UCSD-AML1 (cell line): ENCODE data around the gene GLYATL1.
"Not testable (repeated sequence)": the region's sequence is repeated elsewhere in the genome, so short reads cannot be mapped to it uniquely, and the experiment has no call there.

Experiments used
- DNase-seq: peaks from one replicate; lab custom pipeline; 2025; ENCODE audit not compliant: unreplicated experiment; lab: John Stamatoyannopoulos, UW

The GLYATL1 gene

DNA sequence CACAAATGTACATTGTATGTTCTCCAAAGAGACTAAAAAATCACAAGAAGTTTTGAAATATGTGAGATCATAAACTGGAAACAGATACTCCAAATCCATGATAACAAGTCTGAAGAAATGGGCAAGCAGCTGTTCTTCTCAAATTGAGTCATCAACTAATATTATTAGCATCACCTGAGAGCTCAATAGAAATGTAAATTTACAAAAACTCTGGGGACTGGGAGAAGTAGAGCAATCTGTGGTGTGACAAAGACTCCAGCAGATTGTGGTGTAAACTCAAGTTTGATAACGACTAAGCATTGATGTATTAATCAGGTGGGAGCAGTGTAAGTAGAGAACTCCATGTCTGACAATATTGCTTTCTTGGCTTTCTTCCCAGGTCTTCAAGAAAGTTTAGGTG, 53.2 kb downstream of the GLYATL1 start:
- DNase-seq, result no peak

DNA sequence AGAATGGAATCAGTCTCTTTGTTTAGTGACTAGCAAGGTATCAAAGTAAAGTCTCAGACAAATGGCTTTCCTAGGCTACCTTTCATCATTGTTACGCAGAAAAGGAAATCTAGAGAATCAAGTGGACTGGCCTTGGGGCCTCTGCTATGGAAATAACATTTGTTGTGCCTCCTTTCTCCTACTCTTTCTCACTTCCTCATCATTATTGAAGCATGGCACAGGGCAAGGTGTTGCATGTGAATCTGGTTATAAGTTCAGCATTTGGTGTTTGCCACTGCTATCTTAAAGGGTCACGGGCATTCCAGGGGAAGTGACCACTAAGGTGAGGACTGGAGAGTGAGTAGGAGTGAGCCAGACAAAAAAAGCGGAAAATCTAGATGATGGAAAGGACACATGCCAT, 54.9 kb downstream of the GLYATL1 start:
- no peak for DNase-seq

DNA sequence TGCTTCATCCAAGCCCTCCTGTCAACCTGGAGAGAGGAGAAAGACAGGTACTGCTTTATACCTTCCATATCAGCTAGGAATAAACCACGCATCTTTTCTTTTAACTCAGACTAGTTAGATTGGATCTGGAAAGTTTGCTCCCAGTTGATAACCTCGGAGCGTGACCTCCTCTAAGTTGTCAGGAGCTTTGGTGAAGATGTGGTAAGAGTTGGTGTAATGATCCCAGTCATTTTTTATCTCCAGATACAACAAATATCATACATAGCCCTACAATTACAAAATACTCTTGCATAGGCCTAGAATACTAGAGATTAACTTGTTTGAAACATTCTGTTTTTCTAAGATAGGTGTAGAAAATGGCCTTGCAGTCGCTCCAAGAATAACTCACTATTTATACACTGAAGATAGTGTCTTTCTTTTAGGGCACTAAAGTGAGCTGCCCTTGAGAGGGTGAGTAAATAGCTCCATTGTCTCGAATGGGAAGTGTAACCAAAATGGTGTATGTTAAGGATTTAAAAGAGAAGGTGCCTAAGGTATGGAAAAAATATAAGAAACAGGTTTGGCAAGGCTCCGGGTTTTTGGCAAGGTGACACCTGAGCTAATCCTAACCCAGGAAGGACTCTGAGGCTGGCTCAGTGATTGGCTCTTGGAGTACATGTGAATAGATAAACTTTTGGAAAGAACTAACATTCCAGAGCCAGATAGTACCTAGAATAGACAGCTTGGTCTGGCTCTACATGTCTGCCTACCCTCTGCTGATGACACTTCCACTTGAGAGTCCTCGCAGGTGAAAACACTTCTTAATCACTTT, 59.4 kb downstream of the GLYATL1 start:
- DNase-seq, result no peak

DNA sequence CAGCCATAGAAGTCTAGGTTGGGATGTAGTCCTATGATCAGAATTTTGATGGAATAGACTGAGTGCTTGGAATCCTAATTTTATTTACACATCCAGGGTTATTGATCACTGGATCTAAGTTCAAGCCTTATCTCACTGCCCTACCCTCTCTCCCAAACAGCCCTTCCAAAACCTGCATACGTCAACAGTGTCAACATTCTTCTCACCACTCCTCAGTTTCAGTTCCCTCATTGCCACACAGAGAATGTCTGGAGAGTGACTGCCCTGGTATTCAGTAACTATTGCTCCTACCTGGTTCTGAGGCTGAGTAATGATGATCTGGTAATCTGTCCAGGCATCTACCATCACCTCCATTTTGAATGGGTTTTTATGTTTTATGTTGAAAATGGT, 60.0 kb downstream of the GLYATL1 start:
- DNase-seq, result no peak

DNA sequence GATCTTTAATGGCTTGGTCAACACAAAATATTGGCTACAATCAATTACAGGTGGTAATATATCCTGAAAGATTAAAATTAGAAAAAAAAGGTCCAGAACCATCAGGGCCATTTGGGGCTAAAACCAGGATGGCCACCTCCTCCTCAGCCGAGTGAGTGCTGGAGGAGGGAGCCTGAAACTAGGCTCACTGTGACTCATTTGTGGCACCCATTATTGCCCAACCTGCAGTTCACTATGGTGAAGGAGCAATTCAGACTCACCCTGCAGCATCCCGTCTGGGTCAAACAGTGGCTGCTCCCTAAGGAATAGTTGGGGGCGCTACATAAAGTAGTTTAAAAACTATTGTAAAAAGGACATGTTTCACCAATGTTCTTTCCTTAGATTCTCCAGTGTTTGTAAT, 60.7 kb downstream of the GLYATL1 start:
- no peak for DNase-seq

DNA sequence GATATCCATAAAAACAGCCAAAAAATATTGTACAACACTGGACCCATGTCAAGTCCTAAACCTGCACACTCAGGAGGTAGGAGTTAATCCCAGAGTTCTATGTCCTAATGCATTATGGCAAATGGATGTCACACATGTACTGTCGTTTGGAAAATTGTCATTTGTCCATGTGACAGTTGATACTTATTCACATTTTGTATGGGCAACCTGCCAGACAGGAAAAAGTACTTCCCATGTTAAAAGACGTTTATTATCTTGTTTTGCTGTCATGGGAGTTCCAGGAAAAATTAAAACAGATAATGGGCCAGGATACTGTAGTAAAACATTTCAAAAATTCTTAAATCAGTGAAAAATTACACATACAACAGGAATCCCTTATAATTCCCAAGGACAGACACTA, 62.7 kb downstream of the GLYATL1 start:
- DNase-seq, result not testable (repeated sequence)
